K562 (cell line): ENCODE data around the gene PDE3A. TPM values are rescaled to one million over a fixed set of nuclear protein-coding genes. Genes with fewer than 3 reads are reported as not detected.

Experiments used
- ATAC-seq: fragments of 200-7000 bp; cut with Tn5 transposase; 3 replicates; pipeline ENCODE4 v1.9.1; 2020; ENCODE audit warnings: moderate library complexity
- BruUV-seq: library from RNA; stranded (reverse); fragments of 400-500 nt; replicated peaks from 2 replicates; lab custom pipeline; 2021; lab: Mats Ljungman, UMichigan
- CTCF ChIA-PET: fragments of 300-600 bp; formaldehyde crosslinking; extraction: SDS; loops from one replicate; lab custom pipeline; 2021; ENCODE audit warnings: low intra/inter-chr PET ratio; lab: Yijun Ruan, JAX
- POLR2A ChIA-PET: fragments of 300-600, 350-650 bp; sonication (Branson Sonifier 250); formaldehyde crosslinking; extraction: SDS; loops from one replicate; lab custom pipeline; 2021; ENCODE audit warnings: antibody characterized with exemption, inconsistent platforms; lab: Yijun Ruan, JAX
- DNase-seq, 4 experiments: peaks; one replicate each; pipeline versions ENCODE4 v3.0.0 to v3.0.0-alpha.2; 2011 to 2018; ENCODE audit warnings: low spot score in 3 of 4, mixed read lengths in 3 of 4; ENCODE audit errors: extremely low read depth in 1 of 4
- FAIRE-seq: peaks from 2 replicates; lab custom pipeline; 2011; peaks lifted over from hg19 to GRCh38; lab: Jason Lieb, UNC
- H2AFZ ChIP-seq: 2 replicates; pipeline ENCODE4 v1.6.0; 2011; ENCODE audit warnings: low read depth, low read length, control low read depth, inconsistent platforms
- H3K27ac ChIP-seq: fragments of 200-600 bp; 3 replicates; pipeline ENCODE4 v1.8.0; 2011; ENCODE audit warnings: low read depth, mild to moderate bottlenecking, control low read depth, inconsistent platforms, low read length, moderate library complexity, mixed read lengths; ENCODE audit errors: extremely low read depth
- H3K27me3 ChIP-seq, 2 experiments: fragments of 300-600 bp in 1 of 2; 2 replicates in 1 of 2; 3 replicates in 1 of 2; pipeline versions ENCODE4 v1.6.0 to v1.8.0; 2011; ENCODE audit warnings: inconsistent platforms in 2 of 2, low read length in 2 of 2, mild to moderate bottlenecking in 1 of 2, mixed read lengths in 1 of 2, moderate library complexity in 1 of 2; ENCODE audit not compliant: control insufficient read depth in 2 of 2, insufficient read depth in 2 of 2
- H3K36me3 ChIP-seq: fragments of 300-600 bp; 3 replicates; pipeline ENCODE4 v1.8.0; 2011; ENCODE audit warnings: mild to moderate bottlenecking, low read length, inconsistent platforms; ENCODE audit not compliant: control insufficient read depth, insufficient read depth
- H3K4me1 ChIP-seq, 2 experiments: fragments of 200-600 bp in 1 of 2; replicated peaks in 1 of 2; 2 replicates in 1 of 2; 3 replicates in 1 of 2; pipeline versions ENCODE4 v1.5.1 to v1.8.0; 2011; ENCODE audit warnings: inconsistent platforms in 2 of 2, low read length in 2 of 2, mild to moderate bottlenecking in 1 of 2, mixed read lengths in 1 of 2, moderate library complexity in 1 of 2; ENCODE audit not compliant: control insufficient read depth in 2 of 2, insufficient read depth in 2 of 2
- H3K4me2 ChIP-seq: 2 replicates; pipeline ENCODE4 v1.6.1; 2011; ENCODE audit warnings: low read length, control low read depth, inconsistent platforms, mixed read lengths; ENCODE audit not compliant: insufficient read depth
- H3K4me3 ChIP-seq: fragments of 200-600 bp; sonication (generic), shearing (Covaris generic); 2 replicates; pipeline ENCODE4 v1.5.1; 2016; ENCODE audit warnings: control low read depth, inconsistent platforms
- H3K79me2 ChIP-seq: fragments of 200-600 bp; 3 replicates; pipeline ENCODE4 v1.8.0; 2011; ENCODE audit warnings: low read length, inconsistent platforms; ENCODE audit not compliant: control insufficient read depth, insufficient read depth
- H3K9ac ChIP-seq, 2 experiments: 2 replicates each; pipeline versions ENCODE4 v1.6.0 to v1.6.1; 2011; ENCODE audit warnings: low read depth in 2 of 2, low read length in 2 of 2, control low read depth in 1 of 2, inconsistent platforms in 1 of 2, mild to moderate bottlenecking in 1 of 2, mixed read lengths in 1 of 2; ENCODE audit not compliant: insufficient read depth in 1 of 2
- H3K9me1 ChIP-seq: one replicate; pipeline ENCODE4 v1.6.0; 2011; ENCODE audit warnings: inconsistent platforms, mild to moderate bottlenecking, low read length, moderate library complexity; ENCODE audit not compliant: control insufficient read depth, insufficient read depth
- H3K9me3 ChIP-seq: replicated peaks from 2 replicates; pipeline ENCODE4 v1.5.1; 2011; ENCODE audit warnings: low read depth, low read length, inconsistent platforms; ENCODE audit not compliant: control insufficient read depth, insufficient read depth
- H4K20me1 ChIP-seq: replicated peaks from 2 replicates; pipeline ENCODE4 v1.6.1; 2011; ENCODE audit warnings: low read length, inconsistent platforms, mixed read lengths; ENCODE audit not compliant: control insufficient read depth, insufficient read depth
- CSDE1 ChIP-seq, 2 experiments: fragments of 450-650 bp; IDR thresholded peaks; 2 replicates each; pipeline ENCODE4 v1.6.1; 2016; ENCODE audit warnings: mild to moderate bottlenecking in 1 of 2
- HMGN3 ChIP-seq: IDR thresholded peaks from 2 replicates; pipeline ENCODE4 v1.6.1; 2011; ENCODE audit warnings: borderline replicate concordance, low read depth, mild to moderate bottlenecking, mixed read lengths, low read length; ENCODE audit not compliant: insufficient read length; ENCODE audit errors: extremely low read depth
- HNRNPH1 ChIP-seq: fragments of 200-400 bp; formaldehyde crosslinking; optimal IDR thresholded peaks from 2 replicates; pipeline ENCODE3; 2017; ENCODE audit warnings: low read depth, mild to moderate bottlenecking, low read length, moderate library complexity
- HNRNPL ChIP-seq: fragments of 200-400 bp; formaldehyde crosslinking; IDR thresholded peaks from 2 replicates; pipeline ENCODE4 v1.6.1; 2017; ENCODE audit warnings: low read depth, mild to moderate bottlenecking, low read length
- HOXB6 ChIP-seq: fragments of 250-450 bp; sonication (Bioruptor Pico); IDR thresholded peaks from 2 replicates; pipeline ENCODE4 v1.5.1; 2022; ENCODE audit warnings: mild to moderate bottlenecking, borderline replicate concordance
- KAT2B ChIP-seq: IDR thresholded peaks from one replicate; pipeline ENCODE4 v1.6.1; 2012; ENCODE audit warnings: low read depth, mild to moderate bottlenecking, control low read depth, inconsistent platforms, low read length, moderate library complexity
- MAZ ChIP-seq, 2 experiments: fragments of 450-650 bp in 1 of 2; sonication (generic) in 1 of 2; formaldehyde crosslinking; IDR thresholded peaks in 1 of 2; conservative IDR thresholded peaks in 1 of 2; 2 replicates each; pipeline versions ENCODE4 v1.4.0 to v1.5.0; 2020; ENCODE audit warnings: mild to moderate bottlenecking in 1 of 2, missing genetic modification reagents in 1 of 2
- MXI1 ChIP-seq: IDR thresholded peaks from 2 replicates; pipeline ENCODE4 v1.6.1; 2011; ENCODE audit warnings: low read depth, mild to moderate bottlenecking, improper control_type of control experiment, low read length
- NFE2 ChIP-seq: IDR thresholded peaks from 2 replicates; pipeline ENCODE4 v1.6.1; 2014; ENCODE audit warnings: antibody characterized with exemption, low read depth
- SNAPC5 ChIP-seq: fragments of 250-450 bp; sonication (Bioruptor Pico); IDR thresholded peaks from 2 replicates; pipeline ENCODE4 v1.8.0; 2021; ENCODE audit warnings: moderate library complexity, mild to moderate bottlenecking, inconsistent platforms
- SREBF2 ChIP-seq: sonication (generic); formaldehyde crosslinking; IDR thresholded peaks from 2 replicates; pipeline ENCODE4 v1.4.0; 2020; ENCODE audit warnings: mild to moderate bottlenecking, missing genetic modification reagents
- TSHZ1 ChIP-seq: fragments of 250-450 bp; sonication (Bioruptor Pico); IDR thresholded peaks from 2 replicates; pipeline ENCODE4 v1.4.0; 2020; ENCODE audit warnings: mild to moderate bottlenecking, moderate library complexity
- ZBTB12 ChIP-seq: fragments of 250-450 bp; sonication (Bioruptor Pico); IDR thresholded peaks from 2 replicates; pipeline ENCODE4 v1.4.0; 2020
- ZFX ChIP-seq: sonication (generic); formaldehyde crosslinking; IDR thresholded peaks from 2 replicates; pipeline ENCODE4 v1.8.0; 2022; ENCODE audit warnings: mild to moderate bottlenecking, missing genetic modification reagents, moderate library complexity
- ZKSCAN3 ChIP-seq: fragments of 250-450 bp; sonication (Bioruptor Pico); IDR thresholded peaks from 2 replicates; pipeline ENCODE4 v1.4.0; 2020
- ZNF717 ChIP-seq: fragments of 250-450 bp; sonication (Bioruptor Pico); IDR thresholded peaks from 2 replicates; pipeline ENCODE4 v1.5.0; 2021
- WGBS: fragments of 100-300 bp; shearing (Covaris generic); methylation state at CpG from one replicate; pipeline ENCODE4 v1.1.6; 2016; ENCODE audit warnings: low coverage, mixed read lengths; ENCODE audit not compliant: insufficient coverage; ENCODE audit errors: missing lambda C conversion rate; 5-methylcytosine and 5-hydroxymethylcytosine counted together
- in situ Hi-C: fragments of 300-500 bp; cut with MboI; formaldehyde crosslinking; loops from 4 replicates; pipeline ENCODE4 v1.15.0; 2018; ENCODE audit warnings: inconsistent platforms, mixed read lengths
- intact Hi-C: fragments of 100-400 bp; cut with micrococcal nuclease; formaldehyde crosslinking; loops from 2 replicates; pipeline ENCODE4 v1.14.2; 2022
- polyA plus RNA-seq, 8 experiments: library from polyadenylated mRNA; depleted of rRNA in 4 of 8; stranded (reverse) in 5 of 8; unstranded in 3 of 8; fragments of >200 nt; fragmentation: Nextera tagmentation in 2 of 8; fragmentation: Illumina TruSeq in 1 of 8; extraction: Ambion mirVana in 2 of 8; extraction: Trizol in 1 of 8; gene quantifications; 2 replicates each; pipeline versions ENCODE4 v1.2.1 to v1.2.3, GENCODE V29; 2011 to 2014; ENCODE audit warnings: inconsistent platforms in 1 of 8, missing spikeins in 1 of 8
- total RNA-seq, 7 experiments: library from RNA; depleted of rRNA in 6 of 7; stranded (reverse); fragments of >200 nt in 6 of 7; fragmentation: Illumina TruSeq in 2 of 7; extraction: Trizol in 2 of 7; gene quantifications; 2 replicates each; pipeline versions ENCODE4 v1.2.1 to v1.2.3, GENCODE V29; 2011 to 2021; ENCODE audit warnings: low replicate concordance in 1 of 7

The PDE3A gene
- total and polyA plus RNA-seq, 9 of the 15 experiments (the other 6 are each of a cell fraction or from before 2014, with no cell fraction given), result 0.02 TPM; not detected in 8

- Histone ChIP-seq H2AFZ (no peak overlapping the region), H3K27me3 (no peaks in the 10 kb centered on the region), H3K27ac (no peak overlapping the region), H3K9me1 (no peaks in the 10 kb centered on the region), H3K4me3 (no peak overlapping the region), H3K9ac (no peak overlapping the region), H3K79me2 (no peaks in the 10 kb centered on the region), H3K4me2 (no peak overlapping the region), H4K20me1 (no peaks in the 10 kb centered on the region), H3K4me1 (no peaks in the 10 kb centered on the region), H3K9me3 (no peaks in the 10 kb centered on the region), H3K36me3 (no peaks in the 10 kb centered on the region)
- no TSS peak for BruUV-seq
- DNase-seq (no peak), ATAC-seq (no peak), FAIRE-seq (no peak)
- WGBS, result 3% methylated on average over 5 of the region's 6 CpGs
- no peak for TF ChIP-seq KAT2B
- TF ChIP-seq ZBTB12 (CRISPR knock-in tag), result no peak
- no peak for TF ChIP-seq SNAPC5 (CRISPR knock-in tag)
- TF ChIP-seq HNRNPH1, result no peak
- no peak for TF ChIP-seq ZKSCAN3 (CRISPR knock-in tag)
- TF ChIP-seq MXI1, result no peak
- TF ChIP-seq ZFX (CRISPR knock-in tag), result no peak
- TF ChIP-seq HOXB6 (CRISPR knock-in tag), result no peak
- TF ChIP-seq ZNF717 (CRISPR knock-in tag), result no peak
- TF ChIP-seq NFE2, result no peak
- no peak for TF ChIP-seq TSHZ1 (CRISPR knock-in tag)
- no peak for TF ChIP-seq HNRNPL
- TF ChIP-seq SREBF2 (CRISPR knock-in tag), result no peak
- TF ChIP-seq HMGN3, result no peak
- TF ChIP-seq CSDE1 (IDR thresholded peaks at IDR 0.05), result no peak
- no peak for TF ChIP-seq MAZ (CRISPR knock-in tag; conservative IDR thresholded peaks at IDR 0.05 in 1 of 2, IDR thresholded peaks at IDR 0.05 in 1 of 2)
- CTCF ChIA-PET, result no interaction called here
- in situ Hi-C loops, result no loop called here
- POLR2A ChIA-PET, result no interaction called here
- intact Hi-C loops, result no loop called here
Observed at GRCh38 chr12:20453756-20454310, 85.5 kb downstream of the PDE3A start.
